SK-N-SH (cell line): ENCODE results near the gene SEC24D. TPM values are rescaled to one million over a fixed set of nuclear protein-coding genes. Genes with fewer than 3 reads are reported as not detected.

Source experiments
- CTCF ChIA-PET: fragments of 300-600, 350-600 bp; formaldehyde crosslinking; extraction: SDS; loops from one replicate; lab custom pipeline; 2021; lab: Yijun Ruan, JAX
- POLR2A ChIA-PET: fragments of 350-600 bp; sonication (Branson Sonifier 250); formaldehyde crosslinking; extraction: SDS; loops from one replicate; lab custom pipeline; 2020; ENCODE audit warnings: antibody characterized with exemption, inconsistent platforms; lab: Yijun Ruan, JAX
- DNase-seq: peaks from one replicate; pipeline ENCODE4 v3.0.0; 2012
- H2AFZ ChIP-seq: fragments of 200-600 bp; sonication (generic); 2 replicates; pipeline ENCODE4 v1.8.1; 2016; ENCODE audit warnings: antibody characterized with exemption, mild to moderate bottlenecking, low read depth
- H3F3A ChIP-seq: fragments of 200-600 bp; sonication (generic); replicated peaks from 2 replicates; pipeline ENCODE3; 2016; ENCODE audit warnings: antibody characterized with exemption, mild to moderate bottlenecking; ENCODE audit not compliant: insufficient read depth
- H3K27ac ChIP-seq, 2 experiments: fragments of 200-500 bp in 1 of 2; fragments of 200-600 bp in 1 of 2; sonication (Bioruptor generic) in 1 of 2; sonication (generic), shearing (Covaris generic) in 1 of 2; 2 replicates each; pipeline versions ENCODE4 v1.5.1 to v1.6.1; 2014 to 2016; ENCODE audit warnings: low read depth in 2 of 2, inconsistent platforms in 1 of 2, low read length in 1 of 2, mild to moderate bottlenecking in 1 of 2, mixed read lengths in 1 of 2
- H3K27me3 ChIP-seq: fragments of 200-600 bp; sonication (generic), shearing (Covaris generic); 2 replicates; pipeline ENCODE4 v1.6.1; 2016; ENCODE audit warnings: mixed run types; ENCODE audit not compliant: insufficient read depth
- H3K36me3 ChIP-seq, 2 experiments: fragments of 200-500 bp in 1 of 2; fragments of 200-600 bp in 1 of 2; sonication (Bioruptor generic) in 1 of 2; sonication (generic) in 1 of 2; replicated peaks in 1 of 2; 2 replicates each; pipeline versions ENCODE3 to v1.5.1; 2014 to 2016; ENCODE audit warnings: low read length in 1 of 2, mild to moderate bottlenecking in 1 of 2; ENCODE audit not compliant: insufficient read depth in 2 of 2, control insufficient read depth in 1 of 2
- H3K4me1 ChIP-seq, 2 experiments: fragments of 200-500 bp in 1 of 2; fragments of 200-600 bp in 1 of 2; sonication (Bioruptor generic) in 1 of 2; sonication (generic), shearing (Covaris generic) in 1 of 2; 2 replicates each; pipeline versions ENCODE4 v1.5.1 to v1.6.1; 2014 to 2016; ENCODE audit warnings: low read depth in 1 of 2, low read length in 1 of 2, mixed run types in 1 of 2; ENCODE audit not compliant: insufficient read depth in 2 of 2, control insufficient read depth in 1 of 2
- H3K4me2 ChIP-seq: fragments of 200-600 bp; sonication (generic), shearing (Covaris generic); 2 replicates; pipeline ENCODE4 v1.6.1; 2017; ENCODE audit warnings: mixed run types
- H3K4me3 ChIP-seq, 2 experiments: fragments of 200-500 bp in 1 of 2; fragments of 200-600 bp in 1 of 2; sonication (Bioruptor generic) in 1 of 2; sonication (generic), shearing (Covaris generic) in 1 of 2; 2 replicates each; pipeline versions ENCODE4 v1.5.1 to v1.8.1; 2014 to 2016; ENCODE audit warnings: low read depth in 2 of 2, inconsistent platforms in 1 of 2, low read length in 1 of 2, mild to moderate bottlenecking in 1 of 2, mixed read lengths in 1 of 2, moderate library complexity in 1 of 2
- H3K79me2 ChIP-seq: fragments of 200-600 bp; sonication (generic); 2 replicates; pipeline ENCODE4 v1.8.1; 2017; ENCODE audit warnings: mild to moderate bottlenecking; ENCODE audit not compliant: insufficient read depth
- H3K9ac ChIP-seq: fragments of 200-600 bp; sonication (generic); 2 replicates; pipeline ENCODE4 v1.6.1; 2017; ENCODE audit warnings: mixed run types
- H3K9me2 ChIP-seq: fragments of 200-600 bp; sonication (generic); 2 replicates; pipeline ENCODE4 v1.6.1; 2017; ENCODE audit warnings: mixed run types
- H3K9me3 ChIP-seq: fragments of 200-600 bp; sonication (generic); 2 replicates; pipeline ENCODE4 v1.6.1; 2017; ENCODE audit warnings: mixed run types, mild to moderate bottlenecking, moderate library complexity
- H4K20me1 ChIP-seq: fragments of 200-600 bp; sonication (generic); 2 replicates; pipeline ENCODE4 v1.6.1; 2017; ENCODE audit warnings: mild to moderate bottlenecking, mixed run types; ENCODE audit not compliant: insufficient read depth
- CHD2 ChIP-seq: fragments of 150-350 bp; IDR thresholded peaks from 2 replicates; pipeline ENCODE4 v1.6.1; 2018; ENCODE audit warnings: low read length; ENCODE audit not compliant: partially characterized antibody
- FOSL2 ChIP-seq: IDR thresholded peaks from 2 replicates; pipeline ENCODE4 v1.4.0; 2012; ENCODE audit warnings: low read depth, mild to moderate bottlenecking, moderate library complexity, borderline replicate concordance
- GATA2 ChIP-seq: sonication (generic); formaldehyde crosslinking; IDR thresholded peaks from 2 replicates; pipeline ENCODE4 v1.5.0; 2020; ENCODE audit warnings: mild to moderate bottlenecking, missing genetic modification reagents
- MAX ChIP-seq: IDR thresholded peaks from 2 replicates; pipeline ENCODE4 v1.4.0; 2012; ENCODE audit warnings: low read depth
- MEF2A ChIP-seq: IDR thresholded peaks from 2 replicates; pipeline ENCODE4 v1.4.0; 2012; ENCODE audit warnings: low read depth, borderline replicate concordance
- MXI1 ChIP-seq: IDR thresholded peaks from 2 replicates; pipeline ENCODE4 v1.6.1; 2012; ENCODE audit warnings: mild to moderate bottlenecking, low read depth, low read length, improper control_type of control experiment
- RCOR1 ChIP-seq: fragments of 150-350 bp; IDR thresholded peaks from 2 replicates; pipeline ENCODE4 v1.6.1; 2017; ENCODE audit warnings: antibody characterized with exemption, low read length
- RFX5 ChIP-seq: IDR thresholded peaks from 2 replicates; pipeline ENCODE4 v1.6.1; 2012; ENCODE audit warnings: mild to moderate bottlenecking, improper control_type of control experiment, low read length
- SMC3 ChIP-seq: IDR thresholded peaks from 2 replicates; pipeline ENCODE4 v1.6.1; 2012; ENCODE audit warnings: low read depth, low read length, improper control_type of control experiment
- USF1 ChIP-seq: IDR thresholded peaks from 2 replicates; pipeline ENCODE4 v1.4.0; 2012; ENCODE audit warnings: low read depth, borderline replicate concordance
- WGBS: methylation state at CpG from one replicate; pipeline ENCODE4 v1.1.6; 2017; ENCODE audit warnings: low lambda C conversion rate; 5-methylcytosine and 5-hydroxymethylcytosine counted together
- polyA plus RNA-seq, 3 experiments: library from polyadenylated mRNA; depleted of rRNA; stranded (reverse); fragments of >200 nt; gene quantifications; 2 replicates each; pipeline ENCODE4 v1.2.3, GENCODE V29; 2012

Gene SEC24D
- polyA plus RNA-seq, 1 of the 3 experiments (the other 2 are of a cell fraction) = 32.2 TPM

- peak overlapping the region; percentile 84 for H3K4me2 ChIP-seq
- peaks cover 26% of the 10 kb centered on the region for H4K20me1 ChIP-seq
- no peak for DNase-seq
- CTCF ChIA-PET = interaction anchor here (1.2 to 6.4 kb wide), 4 partner anchors 17 to 53 kb away, joined by 4 to 28 read pairs (median 14); partner anchors contain the start of gene SYNPO2
- H2AFZ ChIP-seq = peak overlapping the region; percentile 95
- H3K9me2 ChIP-seq = no peaks in the 10 kb centered on the region
- H3F3A ChIP-seq = peaks cover 16% of the 10 kb centered on the region
- H3K27ac ChIP-seq = peak overlapping the region; percentile 90 to 95; a peak in 3 of 4 replicates
- 69% methylated on average over 4 of the region's 4 CpGs for WGBS
- no peaks in the 10 kb centered on the region for H3K9me3 ChIP-seq
- peaks cover 18 to 20% of the 10 kb centered on the region in 2 experiments for H3K36me3 ChIP-seq
- no peaks in the 10 kb centered on the region for H3K27me3 ChIP-seq
- H3K79me2 ChIP-seq = peaks cover 38% of the 10 kb centered on the region
- POLR2A ChIA-PET = interaction anchor here (1.0 to 2.7 kb wide), 2 partner anchors 14 to 68 kb away, joined by 3 to 9 read pairs; no protein-coding TSS in a partner anchor
- H3K4me3 ChIP-seq = peak overlapping the region; percentile 84 to 96; a peak in 3 of 4 replicates
- no peak overlapping the region; the same call in 1 of the 2 replicates for H3K9ac ChIP-seq
- TF ChIP-seq SMC3 = no peak
- TF ChIP-seq FOSL2 = no peak
- TF ChIP-seq MAX = no peak
- TF ChIP-seq GATA2 (CRISPR knock-in tag) = no peak
- no peak for TF ChIP-seq USF1
- no peak for TF ChIP-seq MEF2A
- H3K4me1 ChIP-seq = peaks cover 14 to 24% of the 10 kb centered on the region in 2 experiments
These were observed 1.2 kb upstream of the SEC24D start for GRCh38 chr4:118837121-118837507.

GRCh38 chr4:118836301-118837120, 585 bp upstream of the SEC24D start:
- H3K9me3 ChIP-seq = no peaks in the 10 kb centered on the region
- peaks cover 10% of the 10 kb centered on the region for H3F3A ChIP-seq
- no peaks in the 10 kb centered on the region for H3K9me2 ChIP-seq
- WGBS = 3% methylated on average over 29 of the region's 29 CpGs
- TF ChIP-seq RCOR1 = no peak
- peak; percentile 93 for TF ChIP-seq MXI1
- peak; percentile 12; the same call in 1 of the 2 replicates for TF ChIP-seq RFX5
- TF ChIP-seq GATA2 (CRISPR knock-in tag) = no peak
- peak; percentile 96 for TF ChIP-seq MAX
- peak; percentile 31; the same call in 1 of the 2 replicates for TF ChIP-seq USF1
- peak; percentile 80 for TF ChIP-seq CHD2
- H3K27me3 ChIP-seq = no peaks in the 10 kb centered on the region
- peaks cover 32% of the 10 kb centered on the region for H4K20me1 ChIP-seq
- peak overlapping the region; percentile 84 for H3K4me2 ChIP-seq
- H3K27ac ChIP-seq = peak overlapping the region; percentile 90 to 95
- H2AFZ ChIP-seq = peak overlapping the region; percentile 95
- peaks cover 21 to 27% of the 10 kb centered on the region in 2 experiments for H3K36me3 ChIP-seq
- H3K79me2 ChIP-seq = peaks cover 44% of the 10 kb centered on the region
- peaks cover 13 to 24% of the 10 kb centered on the region in 2 experiments for H3K4me1 ChIP-seq
- peak overlapping the region; percentile 96 for H3K9ac ChIP-seq
- ChIA-PET POLR2A (interaction anchor here (0.6 to 2.7 kb wide), 4 partner anchors 14 to 68 kb away, joined by 3 to 9 read pairs (median 6); no protein-coding TSS in a partner anchor), CTCF (interaction anchor here (0.7 to 6.4 kb wide), 5 partner anchors 14 to 77 kb away, joined by 3 to 28 read pairs (median 4); partner anchors contain the start of gene SYNPO2)
- peak; percentile 68 for DNase-seq
- H3K4me3 ChIP-seq = peak overlapping the region; percentile 84 to 96
